GM04504 (cell line): Measurements from ENCODE around the gene ARHGAP10.
"Not testable (repeated sequence)": the region's sequence is repeated elsewhere in the genome, so short reads cannot be mapped to it uniquely, and the experiment has no call there.

Source experiments
- DNase-seq: peaks from one replicate; pipeline ENCODE4 v3.0.0-alpha.2; 2012; ENCODE audit warnings: low read depth

ARHGAP10 gene

GRCh38 chr4:148065075-148065474 is 333.2 kb downstream of the ARHGAP10 start:
- peak; percentile 64 for DNase-seq

- DNase-seq: no peak
These were observed 335.5 kb downstream of the ARHGAP10 start for GRCh38 chr4:148067301-148067916.

GRCh38 chr4:148068065-148068911 is 336.4 kb downstream of the ARHGAP10 start:
- DNase-seq: no peak

DNA sequence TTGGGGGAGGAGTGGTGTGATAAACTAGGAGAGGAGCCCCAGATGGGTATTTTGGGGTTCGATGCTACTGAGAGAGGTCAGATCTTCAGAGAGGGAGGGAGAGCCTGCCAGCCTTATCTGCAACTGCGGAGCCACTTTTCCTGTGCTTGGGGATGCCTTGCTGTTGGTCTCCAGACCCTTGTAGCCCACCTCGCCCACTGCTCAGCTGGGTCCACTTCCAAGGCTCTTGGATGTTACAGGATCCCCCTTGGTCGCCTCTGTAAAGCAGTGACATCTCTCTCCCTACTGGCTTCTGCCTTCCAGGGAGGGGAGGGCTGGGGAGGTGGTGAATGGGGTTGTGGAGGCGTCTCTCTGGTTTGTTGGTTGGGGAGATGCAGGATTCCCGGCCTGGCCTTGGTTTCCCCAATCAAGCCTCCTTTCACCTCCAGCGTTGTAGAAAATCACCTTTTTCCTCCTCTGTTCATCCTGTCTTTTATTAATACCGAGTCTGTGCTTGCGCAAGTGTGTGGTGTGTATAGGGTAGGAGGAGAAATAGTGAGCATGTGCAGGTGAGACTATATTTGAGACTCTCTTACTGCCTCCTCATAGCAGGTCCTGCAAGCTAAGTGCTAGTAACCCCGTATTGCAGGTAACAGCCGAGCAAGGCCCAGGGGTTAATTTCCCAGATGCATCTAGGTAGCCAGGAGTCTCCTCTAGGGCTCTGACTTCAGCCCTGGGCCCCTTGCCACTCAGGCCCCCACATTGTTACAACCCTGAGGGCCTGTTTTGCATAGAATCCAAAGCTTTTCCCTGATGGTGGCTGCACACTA is 337.4 kb downstream of the ARHGAP10 start:
- DNase-seq: no peak

GRCh38 chr4:148069895-148070178 is 337.9 kb downstream of the ARHGAP10 start:
- DNase-seq: no peak

GRCh38 chr4:148071009-148071408 is 339.1 kb downstream of the ARHGAP10 start:
- DNase-seq: no peak

- DNase-seq: no peak
These were observed 340.9 kb downstream of the ARHGAP10 start for GRCh38 chr4:148072789-148073188.

DNA sequence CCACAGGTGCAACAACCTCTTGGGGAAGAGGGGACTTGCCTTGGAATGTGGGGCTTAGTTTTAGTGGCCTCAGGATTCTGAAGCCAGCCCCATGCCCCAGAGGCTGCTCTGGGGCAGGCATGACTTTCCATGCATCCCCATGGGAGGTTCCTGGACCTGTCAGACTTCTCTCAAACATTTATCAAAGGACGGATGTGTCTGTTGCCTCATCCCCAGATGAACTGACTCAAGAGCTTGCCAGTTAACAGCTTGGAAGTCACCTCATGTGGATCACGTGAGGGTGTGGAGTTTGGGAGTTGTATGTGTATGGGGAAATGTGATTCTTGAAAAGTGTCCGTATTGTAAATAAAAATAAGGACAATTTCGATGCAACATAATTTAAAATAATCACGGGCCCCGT is 341.5 kb downstream of the ARHGAP10 start:
- no peak for DNase-seq

DNA sequence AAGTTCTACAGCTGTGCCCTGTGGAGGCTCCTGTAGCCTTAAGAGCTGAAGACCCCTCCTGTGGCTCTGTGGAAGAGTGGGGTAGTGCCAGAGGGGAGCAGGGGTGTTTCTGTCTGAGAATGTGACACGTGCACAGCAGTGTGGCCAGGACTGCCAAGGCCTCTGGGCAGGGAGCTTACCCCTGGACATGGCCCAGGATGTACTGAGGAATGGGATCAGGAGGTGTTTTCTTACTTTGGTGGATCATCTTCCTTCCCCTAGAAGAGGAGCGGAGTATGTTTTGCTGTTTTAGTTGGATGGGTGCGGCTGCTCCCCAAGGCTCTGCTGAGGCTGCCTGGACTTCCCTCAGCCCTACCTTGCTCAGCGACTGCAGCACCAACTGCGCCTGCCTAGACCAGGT is 342.6 kb downstream of the ARHGAP10 start:
- no peak for DNase-seq

- DNase-seq: no peak
These were observed 343.6 kb downstream of the ARHGAP10 start for GRCh38 chr4:148075438-148075837.

DNA sequence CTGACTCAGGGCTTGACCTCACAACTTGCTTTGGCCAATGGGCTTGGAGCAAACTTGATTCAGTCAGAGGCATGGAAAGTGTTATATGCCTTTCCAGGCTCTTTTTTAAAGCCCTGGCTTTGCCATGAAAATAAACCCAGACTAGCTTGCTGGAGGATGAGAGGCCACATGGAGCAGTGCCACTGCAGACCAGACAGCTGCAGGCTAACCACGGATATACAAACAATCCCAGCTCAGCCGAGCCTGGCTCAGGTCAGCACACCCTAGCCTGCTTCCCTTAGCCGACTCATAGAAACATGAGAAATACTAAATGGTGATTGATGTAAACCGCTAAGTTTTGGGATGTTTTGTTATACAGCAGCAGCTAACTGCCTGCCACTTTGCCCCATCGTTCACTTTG is 345.1 kb downstream of the ARHGAP10 start:
- no peak for DNase-seq

GRCh38 chr4:148077581-148077980 is 345.7 kb downstream of the ARHGAP10 start:
- DNase-seq: no peak

DNA sequence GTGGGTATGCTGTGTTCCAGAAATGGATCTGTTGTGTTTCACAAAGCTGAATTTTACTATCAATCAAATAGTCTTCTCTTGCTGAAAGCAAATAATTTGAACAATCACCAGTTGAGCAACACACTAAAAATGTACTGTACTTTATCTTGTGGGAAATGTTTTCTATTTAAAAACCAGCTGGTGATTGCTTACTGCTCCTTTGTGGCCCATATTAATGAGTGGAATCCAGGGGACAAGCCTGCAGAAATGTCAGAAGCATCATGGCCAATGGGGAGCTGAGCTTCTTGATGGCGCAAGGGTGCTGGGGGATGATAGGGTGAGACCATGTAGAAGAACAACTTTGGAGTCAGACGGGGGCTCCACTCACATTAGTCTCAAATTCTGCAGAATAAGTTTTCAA is 346.2 kb downstream of the ARHGAP10 start:
- DNase-seq: no peak

- no peak for DNase-seq
These were observed 348.1 kb downstream of the ARHGAP10 start for GRCh38 chr4:148079961-148080360.

DNA sequence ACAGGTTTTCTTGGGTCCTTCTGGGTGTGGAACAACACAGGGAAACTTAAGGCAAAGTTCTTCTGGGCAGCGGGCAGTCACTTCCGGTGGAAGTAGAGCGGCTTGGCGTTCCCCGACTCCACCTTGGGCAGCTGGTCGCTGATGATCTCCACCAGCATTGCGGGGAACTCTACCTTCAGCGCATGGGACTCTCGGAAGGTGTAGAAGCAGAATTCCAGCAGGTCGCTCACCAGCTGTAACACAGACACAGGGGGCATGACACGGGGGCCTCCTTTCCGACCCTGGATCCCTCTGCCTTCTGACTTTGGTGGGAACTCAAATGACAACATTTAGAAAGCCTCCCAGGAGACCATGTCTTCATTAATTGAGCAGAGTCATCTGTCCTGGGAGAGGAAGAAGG is 349.4 kb downstream of the ARHGAP10 start:
- no peak for DNase-seq

- no peak for DNase-seq
These were observed 349.9 kb downstream of the ARHGAP10 start for GRCh38 chr4:148081745-148082144.

DNA sequence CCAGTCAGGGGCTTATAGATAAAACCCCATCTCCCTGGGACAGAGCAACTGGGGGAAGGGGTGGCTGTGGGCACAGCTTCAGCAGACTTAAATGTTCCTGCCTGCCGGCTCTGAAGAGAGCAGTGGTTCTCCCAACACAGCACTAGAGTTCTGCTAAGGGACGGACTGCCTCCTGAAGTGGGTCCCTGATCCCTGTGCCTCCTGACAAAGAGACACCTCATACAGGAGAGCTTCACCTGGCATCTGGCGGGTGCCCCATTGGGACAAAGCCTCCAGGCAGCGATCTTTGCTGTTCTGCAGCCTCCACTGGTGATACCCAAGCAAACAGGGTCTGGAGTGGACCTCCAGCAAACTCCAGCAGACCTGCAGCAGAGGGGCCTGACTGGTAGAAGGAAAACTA is 351.2 kb downstream of the ARHGAP10 start:
- DNase-seq: not testable (repeated sequence)

DNA sequence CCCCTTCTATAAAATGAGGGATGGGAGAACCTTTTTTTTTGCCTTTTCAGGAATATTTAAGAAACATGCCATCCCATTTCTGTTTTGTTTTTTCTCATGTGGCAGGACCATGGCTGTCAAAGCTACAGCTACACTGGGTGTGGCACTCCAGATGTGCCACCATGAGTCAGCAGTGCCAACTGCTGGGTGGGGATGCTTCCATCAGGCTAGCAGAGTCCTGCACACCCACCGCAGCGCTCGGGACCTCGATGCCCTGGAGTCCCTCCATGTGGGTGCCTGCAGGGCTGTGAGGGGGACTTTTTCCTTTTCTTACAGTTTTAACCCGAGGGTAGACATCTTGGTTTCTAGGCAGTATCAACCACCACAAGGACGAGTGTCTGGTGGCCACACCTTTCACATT is 357.7 kb downstream of the ARHGAP10 start:
- no peak for DNase-seq

DNA sequence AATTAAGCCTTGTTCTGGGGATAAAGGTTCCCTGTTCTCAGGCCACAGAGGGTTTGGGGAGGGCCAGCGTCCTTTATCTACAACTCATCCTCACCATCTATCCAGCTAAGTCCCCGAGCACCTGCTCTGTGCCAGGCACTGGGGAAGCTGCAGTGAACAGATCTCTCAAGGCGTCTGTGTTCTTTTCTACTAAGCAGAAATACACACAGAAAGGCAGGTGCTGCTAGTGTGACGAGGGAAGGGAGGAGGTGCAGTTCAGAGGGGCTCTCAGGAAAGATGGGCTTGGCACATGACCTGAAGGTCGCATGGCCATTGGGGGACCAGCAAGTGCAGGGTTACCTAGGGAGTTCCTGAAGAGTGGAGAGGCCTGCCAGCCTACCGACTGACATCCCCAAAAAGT is 358.1 kb downstream of the ARHGAP10 start:
- DNase-seq: no peak

DNA sequence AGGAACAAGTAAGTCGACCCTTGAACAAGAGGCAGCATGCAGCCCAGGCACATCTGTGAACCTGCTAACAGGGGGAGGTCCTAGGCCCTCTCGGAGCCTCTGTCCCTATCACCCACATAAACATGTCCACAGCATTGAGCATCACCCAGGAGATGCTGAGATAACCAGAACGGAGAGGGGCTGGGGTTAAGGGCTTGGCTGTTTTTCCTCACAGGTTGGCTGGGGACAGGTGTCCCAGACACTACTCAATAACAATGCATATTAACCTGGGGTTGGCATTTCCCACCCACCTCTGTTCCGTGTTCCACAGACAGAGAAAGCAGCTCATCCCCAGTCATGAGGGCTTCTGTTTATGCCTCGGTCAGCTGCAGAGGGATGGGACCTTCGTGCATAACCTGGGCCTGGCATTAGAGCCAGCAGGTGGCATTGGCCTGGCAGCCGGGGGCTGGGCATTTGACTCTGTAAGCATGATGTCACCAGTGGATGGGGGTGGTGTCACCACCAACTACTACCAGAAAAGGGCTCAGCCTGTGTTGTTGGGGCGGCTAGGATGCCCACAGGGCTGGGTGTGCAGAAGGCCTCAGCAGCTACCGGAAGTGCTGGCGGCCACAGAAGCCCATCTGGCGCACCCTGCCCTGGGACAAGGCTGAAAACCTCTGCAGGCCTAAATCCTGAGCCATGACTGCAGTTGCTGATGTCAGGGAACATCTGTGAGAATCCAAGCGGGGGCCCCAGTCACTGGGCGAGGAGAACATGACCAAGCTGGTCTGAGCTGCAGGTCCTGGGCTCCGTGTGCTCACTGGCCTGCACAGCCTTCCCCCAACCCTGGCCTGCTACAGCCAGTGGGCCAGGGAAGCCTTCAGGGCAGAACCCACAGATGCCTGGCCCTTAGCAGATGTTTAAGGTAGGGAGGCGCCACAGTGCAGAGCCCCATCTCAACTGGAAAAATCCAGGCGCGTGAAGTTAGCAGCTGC is 358.9 kb downstream of the ARHGAP10 start:
- DNase-seq: no peak

GRCh38 chr4:148091896-148092295 is 360.0 kb downstream of the ARHGAP10 start:
- DNase-seq: no peak
